ENCODE data around the gene VTN.

Gene VTN

GRCh38 chr17:28370035-28370743, at the start of gene VTN:
Gene VTN (minus strand): TSS chr17:28370307. CDS start chr17:28370203, 104 bp downstream.
- DNase-seq = peak in 1 of 2 experiments; percentile 37

- peak; percentile 70 to 88 for DNase-seq
Observed at GRCh38 chr17:28416703-28417311, 46.7 kb upstream of the VTN start.

GRCh38 chr17:28415886-28416285, 45.8 kb upstream of the VTN start:
- DNase-seq = no peak

- no peak for DNase-seq
Observed at GRCh38 chr17:28413804-28414203, 43.7 kb upstream of the VTN start.

GRCh38 chr17:28412099-28412498, 42.0 kb upstream of the VTN start:
- peak in 1 of 2 experiments; percentile 34 for DNase-seq

- DNase-seq = no peak
Observed at GRCh38 chr17:28407974-28408306, 37.8 kb upstream of the VTN start.

GRCh38 chr17:28407130-28407973, 37.2 kb upstream of the VTN start:
- DNase-seq = peak; percentile 80 to 84

- peak; percentile 34 to 72 for DNase-seq
Observed at GRCh38 chr17:28406473-28406814, 36.3 kb upstream of the VTN start.

GRCh38 chr17:28405632-28406472, 35.7 kb upstream of the VTN start, which contains the start of gene SLC46A1:
Gene SLC46A1 (minus strand): TSS chr17:28406212. CDS start chr17:28406114, 98 bp downstream.
- peak; percentile 57 to 82 for DNase-seq

- peak in 1 of 2 experiments; percentile 44 for DNase-seq
Observed at GRCh38 chr17:28404812-28405570, 34.9 kb upstream of the VTN start.

- no peak for DNase-seq
Observed at GRCh38 chr17:28404461-28404811, 34.3 kb upstream of the VTN start.

GRCh38 chr17:28404007-28404406, 33.9 kb upstream of the VTN start:
- no peak for DNase-seq

- DNase-seq = no peak
Observed at GRCh38 chr17:28402844-28403243, 32.7 kb upstream of the VTN start.

GRCh38 chr17:28402224-28402630, 32.1 kb upstream of the VTN start:
- DNase-seq = no peak

GRCh38 chr17:28399808-28400207, 29.7 kb upstream of the VTN start:
- no peak for DNase-seq

- DNase-seq = no peak
Observed at GRCh38 chr17:28398280-28398981, 28.3 kb upstream of the VTN start.

GRCh38 chr17:28397687-28398279, 27.7 kb upstream of the VTN start:
- DNase-seq = no peak

- DNase-seq = no peak
Observed at GRCh38 chr17:28397275-28397674, 27.2 kb upstream of the VTN start.

- no peak for DNase-seq
Observed at GRCh38 chr17:28396635-28397239, 26.6 kb upstream of the VTN start.

GRCh38 chr17:28395968-28396367, 25.9 kb upstream of the VTN start:
- DNase-seq = no peak

GRCh38 chr17:28395426-28395825, 25.3 kb upstream of the VTN start:
- no peak for DNase-seq

Data from NCI-H526 (cell line).